Stimulated activated CD4-positive, alpha-beta T cell treated with anti-CD3 and anti-CD28 coated beads, Interleukin-1b, Interleukin-23, amount 100 ng/mL, for 4 hours (primary cell): ENCODE data around the gene COMMD10.
A peak's percentile ranks its signal among the peaks of the same experiment; 100 is the strongest.
"Not testable (repeated sequence)": the region's sequence is repeated elsewhere in the genome, so short reads cannot be mapped to it uniquely, and the experiment has no call there.

Experiments
- DNase-seq, 2 donors: peaks; one replicate each; pipeline ENCODE4 v3.0.0-alpha.2; 2020; ENCODE audit warnings: low read depth in 2 of 2

The COMMD10 gene

DNA sequence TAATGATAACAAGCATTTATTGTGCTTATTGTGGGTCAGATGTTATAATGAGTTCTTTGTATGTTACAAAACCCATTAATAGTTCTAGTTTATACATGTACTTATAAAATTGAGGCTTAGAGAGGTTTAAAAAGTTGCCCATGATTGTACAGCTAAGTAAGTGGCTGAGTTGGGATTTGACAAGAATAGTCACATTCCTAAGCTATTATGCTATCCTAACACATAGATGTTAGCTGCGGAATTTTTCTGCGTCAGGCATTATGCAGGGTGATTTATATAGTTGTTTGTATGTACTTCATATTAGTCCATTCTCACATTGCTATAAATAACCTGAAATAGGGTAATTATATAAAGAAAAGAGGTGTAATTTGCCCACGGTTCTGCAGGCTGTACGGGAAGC lies 12.5 kb downstream of the COMMD10 start:
- DNase-seq = no peak

DNA sequence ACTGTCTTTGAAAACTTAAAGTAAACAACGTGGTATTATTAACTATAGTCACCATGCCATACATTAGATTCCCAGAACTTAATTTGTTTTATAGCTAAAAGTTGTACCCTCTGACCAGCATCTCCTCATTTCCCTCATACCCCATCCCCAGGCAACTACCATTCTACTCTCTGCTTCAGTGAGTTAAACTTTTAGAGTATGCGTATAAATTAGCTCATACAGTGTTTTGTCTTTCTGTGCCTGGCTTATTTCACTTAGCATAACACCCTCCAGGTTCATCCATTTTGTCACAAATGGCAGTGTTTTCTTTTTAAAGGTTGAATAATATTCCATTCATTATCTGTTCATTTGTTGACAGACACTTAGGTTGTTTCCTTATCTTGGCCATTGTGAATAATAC lies 14.2 kb downstream of the COMMD10 start:
- DNase-seq = no peak

DNA sequence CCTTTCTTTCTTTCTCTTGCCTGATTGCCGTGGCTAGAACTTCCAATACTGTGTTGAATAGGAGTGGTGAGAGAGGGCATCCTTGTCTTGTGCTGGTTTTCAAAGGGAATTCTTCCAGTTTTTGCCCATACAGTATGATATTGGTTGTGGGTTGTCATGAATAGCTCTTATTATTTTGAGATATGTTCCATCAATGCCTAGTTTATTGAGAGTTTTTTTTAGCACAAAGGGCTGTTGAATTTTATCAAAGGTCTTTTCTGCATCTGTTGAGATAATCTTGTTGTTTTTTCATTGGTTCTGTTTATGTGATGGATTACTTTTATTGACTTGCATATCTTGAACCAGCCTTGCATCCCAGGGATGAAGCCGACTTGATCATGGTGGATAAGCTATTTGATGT lies 20.1 kb downstream of the COMMD10 start:
- not testable (repeated sequence) for DNase-seq

GRCh38 chr5:116115163-116115562 lies 30.3 kb downstream of the COMMD10 start:
- DNase-seq = no peak

GRCh38 chr5:116130471-116130870 lies 45.6 kb downstream of the COMMD10 start:
- no peak for DNase-seq

DNA sequence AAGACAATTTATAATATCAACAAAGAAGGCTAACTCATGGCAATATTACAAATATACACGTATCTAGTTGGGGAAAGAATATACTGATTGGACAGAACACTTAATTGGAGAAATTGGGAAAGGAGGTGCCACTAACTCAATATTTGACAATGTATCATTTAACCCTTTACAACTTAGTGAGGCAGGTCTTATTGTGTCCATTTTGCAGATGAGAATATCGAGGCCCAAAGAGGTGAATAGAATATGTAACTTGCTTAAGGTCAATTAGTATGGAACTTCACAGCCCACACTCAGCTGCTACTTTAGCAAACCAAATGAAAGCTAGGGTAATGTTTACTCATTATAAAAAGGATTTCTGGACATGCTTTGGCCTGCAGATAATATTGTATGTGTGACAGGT lies 46.2 kb downstream of the COMMD10 start:
- DNase-seq = no peak

DNA sequence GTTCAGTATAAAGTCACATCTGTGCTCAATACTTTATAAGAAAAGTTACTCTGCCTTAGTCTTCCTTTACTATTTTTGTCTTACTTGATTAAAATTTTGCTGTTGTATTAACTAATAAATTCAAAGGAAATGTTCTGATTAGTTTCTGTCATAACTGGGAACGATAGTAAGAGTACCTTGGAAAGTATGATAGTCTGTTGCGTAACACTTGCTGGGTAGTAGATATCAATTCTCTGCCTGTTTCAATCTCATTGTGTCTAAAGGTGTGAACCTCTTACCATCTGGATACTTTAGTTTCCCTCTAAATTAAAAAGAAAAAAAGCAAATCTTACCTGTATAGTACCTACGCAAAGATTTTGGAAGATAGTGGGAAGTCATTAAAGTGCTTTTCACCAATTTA lies 48.5 kb downstream of the COMMD10 start:
- DNase-seq = no peak

DNA sequence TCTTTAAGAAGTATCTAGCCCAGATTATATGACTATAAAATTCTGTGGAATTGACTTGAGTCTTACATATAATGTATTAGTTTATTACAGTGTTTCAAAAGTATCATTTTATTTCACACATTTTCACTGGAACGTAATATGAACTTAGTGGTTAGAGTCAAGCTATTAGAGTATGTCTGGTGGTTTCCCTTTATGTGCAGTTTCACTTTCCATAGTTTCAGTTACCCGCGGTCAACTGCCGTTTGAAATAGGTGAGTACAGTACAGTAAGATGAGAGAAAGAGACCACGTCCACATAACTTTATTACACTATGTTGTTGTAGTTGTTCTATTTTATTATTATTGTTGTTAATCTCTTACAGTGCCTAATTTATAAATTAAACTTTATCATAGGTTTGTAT lies 50.5 kb downstream of the COMMD10 start:
- DNase-seq = peak in 1 of 2 donors; percentile 5

DNA sequence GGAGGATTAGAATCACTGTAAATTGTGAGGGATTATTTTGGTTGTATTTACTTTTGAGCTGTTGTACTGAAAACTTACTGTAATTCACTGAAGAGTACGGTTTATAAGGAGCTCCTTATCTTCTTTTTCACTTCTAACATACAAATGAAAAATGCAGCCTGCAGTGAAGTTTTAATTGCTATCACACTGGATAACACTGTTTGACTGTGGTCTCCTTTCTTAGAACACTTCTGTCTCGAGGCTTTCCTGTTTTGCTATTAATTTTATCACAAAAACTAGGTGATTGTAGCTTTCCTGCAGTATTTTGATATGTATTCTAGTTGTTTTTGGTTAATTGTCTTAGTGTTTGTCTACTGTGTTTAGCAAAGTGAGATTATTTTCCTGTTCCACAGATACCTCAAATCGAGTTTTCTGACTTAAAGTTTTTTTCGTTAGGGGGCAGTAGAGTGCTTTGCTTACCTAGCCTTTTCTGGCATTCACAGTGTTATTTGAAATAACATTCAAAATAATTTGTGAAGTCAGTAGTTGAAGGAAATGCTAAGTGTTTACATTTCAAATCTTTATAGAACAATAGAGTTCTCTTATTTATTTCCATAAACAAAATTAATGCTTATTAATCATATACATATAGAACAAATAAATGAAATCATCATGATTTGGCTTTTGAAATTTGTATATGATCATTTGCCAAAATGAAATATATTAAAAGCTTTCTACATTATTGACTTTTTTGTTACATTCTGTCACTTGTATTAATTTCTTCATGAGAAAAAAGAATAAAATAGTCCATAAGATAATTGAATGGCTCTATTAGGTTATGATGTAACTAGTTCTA lies 52.9 kb downstream of the COMMD10 start:
- no peak for DNase-seq

GRCh38 chr5:116142495-116142894 lies 57.7 kb downstream of the COMMD10 start:
- no peak for DNase-seq

DNA sequence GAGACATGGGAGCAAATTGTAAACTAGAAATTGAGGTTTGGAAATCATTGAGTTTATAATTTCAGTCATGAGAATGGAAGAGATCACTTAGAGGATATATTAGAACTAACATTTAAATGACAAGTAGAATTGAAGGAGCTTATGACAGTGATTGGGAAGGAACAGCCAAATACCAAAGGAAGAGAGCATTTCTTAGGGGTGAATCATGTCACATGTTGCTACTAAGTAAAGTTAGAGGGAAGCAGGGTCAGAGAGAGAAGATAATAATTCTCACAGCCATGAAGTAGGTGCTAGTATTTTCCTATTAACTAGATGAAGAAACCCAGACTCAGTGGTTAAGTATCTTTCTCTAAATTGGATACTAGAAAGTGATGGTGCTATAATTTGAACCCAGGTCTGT lies 59.3 kb downstream of the COMMD10 start:
- DNase-seq = no peak

DNA sequence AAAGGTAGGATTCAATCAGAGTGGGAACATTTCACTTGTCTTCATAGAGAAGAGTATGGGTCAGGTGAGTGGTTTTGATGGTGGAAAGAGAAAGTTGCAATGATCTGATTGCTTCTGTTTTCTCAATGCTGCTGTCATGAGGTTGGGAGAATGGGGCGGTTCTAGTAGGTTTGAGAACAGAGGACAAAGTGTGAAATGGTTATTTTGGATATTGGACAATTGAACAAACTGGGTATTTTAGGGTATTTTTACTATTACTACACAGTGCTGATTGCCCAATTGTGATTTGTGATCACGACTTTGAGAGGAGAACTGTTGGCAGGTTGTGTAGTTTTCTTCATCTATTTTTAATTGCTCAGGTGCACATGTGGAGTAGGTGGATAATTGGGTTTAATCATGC lies 60.2 kb downstream of the COMMD10 start:
- no peak for DNase-seq

- no peak for DNase-seq
Observed at GRCh38 chr5:116145416-116145815, 60.6 kb downstream of the COMMD10 start.

GRCh38 chr5:116152169-116152568 lies 67.3 kb downstream of the COMMD10 start:
- no peak for DNase-seq

- DNase-seq = no peak
Observed at GRCh38 chr5:116153687-116154174, 68.9 kb downstream of the COMMD10 start.

- no peak for DNase-seq
Observed at GRCh38 chr5:116154252-116154651, 69.4 kb downstream of the COMMD10 start.

DNA sequence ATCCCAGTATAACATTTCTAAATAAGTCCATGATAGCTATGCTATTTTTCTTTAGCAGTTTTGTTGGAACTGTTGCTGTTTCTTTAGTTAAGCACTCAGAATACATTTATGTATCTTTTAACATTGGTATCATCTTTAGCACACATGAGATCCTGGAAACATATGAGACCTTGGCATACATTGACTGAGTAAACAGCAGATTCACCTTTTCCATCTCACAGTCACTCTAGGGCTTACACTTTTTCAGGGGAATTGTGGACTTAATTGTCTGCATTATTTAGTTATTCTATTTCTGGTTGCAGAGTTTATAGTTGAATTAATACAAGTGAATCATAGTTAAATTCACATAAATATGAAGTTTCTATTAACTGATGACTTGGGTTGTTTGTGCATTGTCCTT lies 70.1 kb downstream of the COMMD10 start:
- DNase-seq = no peak

DNA sequence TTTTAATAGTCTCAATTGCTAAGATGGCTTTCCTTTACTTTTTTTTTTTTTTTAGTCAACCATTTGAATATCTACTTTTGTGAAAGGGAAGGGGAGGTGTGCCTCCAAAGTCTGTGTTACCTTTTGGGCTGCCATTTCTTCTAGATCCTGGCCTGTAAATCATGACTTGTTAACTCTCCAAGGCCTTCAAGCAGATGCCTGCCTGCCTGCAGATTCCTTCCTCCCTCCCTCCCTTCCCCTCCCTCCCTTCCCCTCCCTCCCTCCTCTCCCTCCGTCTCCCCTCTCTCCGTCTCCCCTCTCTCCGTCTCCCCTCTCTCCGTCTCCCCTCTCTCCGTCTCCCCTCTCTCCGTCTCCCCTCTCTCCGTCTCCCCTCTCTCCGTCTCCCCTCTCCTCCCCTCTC lies 73.1 kb downstream of the COMMD10 start:
- DNase-seq = no peak

- no peak for DNase-seq
Observed at GRCh38 chr5:116159006-116159405, 74.2 kb downstream of the COMMD10 start.

GRCh38 chr5:116174111-116174510 lies 89.3 kb downstream of the COMMD10 start:
- no peak for DNase-seq

DNA sequence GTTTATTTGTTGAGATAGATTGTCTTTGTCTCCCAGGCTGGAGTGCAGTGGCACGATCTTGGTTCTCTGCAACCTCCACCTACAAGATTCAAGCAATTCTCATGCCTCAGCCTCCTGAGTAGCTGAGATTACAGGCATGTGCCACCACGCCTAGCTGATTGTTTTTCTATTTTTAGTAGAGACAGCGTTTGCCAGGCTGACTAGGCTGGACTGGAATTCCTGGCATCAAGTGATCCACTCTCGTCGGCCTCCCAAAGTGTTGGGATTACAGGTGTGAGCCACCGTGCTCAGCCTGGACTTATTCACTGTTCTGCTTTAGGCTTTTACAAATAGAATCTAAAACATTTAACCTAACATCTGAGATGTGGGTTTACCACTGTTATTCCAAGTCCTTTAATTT lies 91.3 kb downstream of the COMMD10 start:
- DNase-seq = no peak

DNA sequence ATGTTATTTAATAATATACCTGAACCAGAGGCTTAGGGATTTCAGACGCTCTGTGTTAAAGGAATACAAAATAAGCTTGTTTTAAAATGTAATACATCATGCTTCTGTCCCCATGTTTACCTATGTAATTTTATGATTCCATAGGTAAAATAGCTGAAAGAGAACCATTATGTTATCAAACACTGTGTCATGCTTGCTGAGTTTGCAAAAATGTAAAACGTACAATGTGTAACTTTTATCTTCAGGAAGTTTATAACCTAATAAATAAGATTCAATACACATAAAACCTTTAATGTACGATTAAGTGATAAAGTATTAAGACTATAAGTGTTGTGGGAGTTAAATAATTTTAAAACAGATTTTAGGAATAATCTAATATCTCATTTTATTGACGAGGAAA lies 94.1 kb downstream of the COMMD10 start:
- no peak for DNase-seq

GRCh38 chr5:116209166-116209565 lies 124.3 kb downstream of the COMMD10 start:
- no peak for DNase-seq

GRCh38 chr5:116212225-116212624 lies 127.4 kb downstream of the COMMD10 start:
- no peak for DNase-seq
